Skin of body (tissue), 2 donors: ENCODE measurements around the gene DHX9. TPM values are rescaled to one million over a fixed set of nuclear protein-coding genes. Genes with fewer than 3 reads are reported as not detected.

Source experiments
- DNase-seq: peaks from one replicate; lab custom pipeline; 2025; lab: John Stamatoyannopoulos, UW
- total RNA-seq: library from RNA; depleted of rRNA; stranded (reverse); fragments of >200 nt; gene quantifications from one replicate; pipeline ENCODE4 v1.2.3, GENCODE V29; 2014

DHX9 gene
- total RNA-seq, result 142 TPM

GRCh38 chr1:182839209-182840066 lies at the start of gene DHX9:
Gene DHX9 (plus strand): TSS chr1:182839347. CDS start chr1:182842567, 3,220 bp downstream.
- DNase-seq, result peak; percentile 92

- DNase-seq, result no peak
These were observed 47.6 kb upstream of the DHX9 start for GRCh38 chr1:182791281-182792179.

DNA sequence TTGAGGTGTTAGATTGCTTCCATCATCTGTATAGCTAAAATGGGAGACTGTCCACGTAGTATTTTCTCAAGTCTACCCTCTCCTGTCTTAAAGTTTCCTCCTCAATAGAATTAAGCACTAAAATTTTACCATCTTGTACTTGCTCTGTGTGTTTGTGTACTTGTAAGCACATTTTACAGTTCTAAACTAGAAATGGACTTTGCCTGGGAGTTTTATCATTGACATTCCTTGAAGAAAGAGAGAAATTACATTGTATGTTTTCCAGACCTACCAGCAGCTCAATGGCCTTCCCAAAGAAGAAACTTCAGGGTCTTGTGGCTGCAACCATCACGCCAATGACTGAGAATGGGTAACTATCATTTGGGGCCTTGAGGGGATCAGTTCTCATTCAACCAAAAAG lies 45.1 kb upstream of the DHX9 start:
- DNase-seq, result no peak

DNA sequence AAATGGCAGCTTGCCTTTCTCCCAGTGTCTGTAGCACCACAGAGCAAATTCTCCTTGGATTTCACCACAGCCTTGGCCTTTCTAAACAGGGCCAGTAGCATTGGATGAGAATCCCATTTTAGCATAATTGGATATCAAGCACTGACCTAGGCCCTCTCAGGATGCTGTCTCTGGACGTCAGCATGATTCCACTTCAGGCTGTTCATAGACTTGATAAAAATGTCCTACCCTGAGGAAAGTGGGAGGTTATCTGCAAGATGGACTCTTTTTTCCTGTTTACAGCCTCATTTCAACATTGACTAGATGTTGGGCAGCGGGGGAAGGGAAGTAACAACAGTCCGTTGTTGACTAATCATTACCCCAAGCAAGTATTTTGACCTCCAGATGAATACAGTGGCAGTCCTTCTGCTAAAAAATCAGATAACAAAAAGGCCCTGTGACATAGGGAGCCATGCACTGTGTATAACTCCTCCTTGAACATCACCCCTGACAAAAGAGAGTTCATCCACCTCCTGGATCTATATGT lies 44.4 kb upstream of the DHX9 start:
- no peak for DNase-seq

- DNase-seq, result no peak
These were observed 43.5 kb upstream of the DHX9 start for GRCh38 chr1:182795563-182796228.

DNA sequence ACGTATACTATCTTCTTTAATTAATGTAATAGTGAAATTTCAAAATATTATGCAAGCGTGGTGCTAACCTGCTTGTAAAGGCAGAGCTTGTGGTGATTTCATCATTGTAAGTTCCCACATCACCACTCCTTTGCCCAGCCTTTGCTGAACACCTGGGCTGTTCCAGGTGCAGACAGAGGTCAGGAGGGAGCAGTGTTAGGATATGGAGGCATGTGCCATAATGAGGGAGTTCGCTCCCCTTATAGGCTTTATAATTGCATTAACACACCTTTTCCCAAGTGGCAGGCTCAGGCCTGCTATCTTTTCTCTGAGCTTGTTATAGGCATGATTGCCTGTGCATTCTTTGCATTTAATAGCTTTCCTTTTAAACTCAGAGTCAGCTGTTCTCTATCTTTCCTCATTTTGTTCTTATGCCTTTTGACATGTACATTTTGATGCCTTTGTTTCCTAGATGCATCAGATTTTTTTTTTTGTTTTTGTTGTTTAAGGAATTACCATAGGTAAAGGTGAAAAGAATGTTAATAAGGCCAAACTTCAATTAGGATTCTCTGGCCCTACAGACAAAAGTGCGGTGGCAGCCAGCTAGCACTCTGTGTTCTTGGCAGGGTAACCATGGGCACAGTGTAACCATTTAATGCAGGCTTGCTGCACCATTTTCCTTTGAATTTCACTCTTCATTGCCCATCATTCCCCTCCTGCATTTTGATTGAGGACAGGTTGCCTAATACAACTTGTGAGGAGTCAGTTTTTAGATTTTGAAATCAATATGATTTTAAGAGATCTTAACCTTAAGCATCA lies 36.9 kb upstream of the DHX9 start:
- no peak for DNase-seq

GRCh38 chr1:182803846-182804245 lies 35.3 kb upstream of the DHX9 start:
- DNase-seq, result no peak

DNA sequence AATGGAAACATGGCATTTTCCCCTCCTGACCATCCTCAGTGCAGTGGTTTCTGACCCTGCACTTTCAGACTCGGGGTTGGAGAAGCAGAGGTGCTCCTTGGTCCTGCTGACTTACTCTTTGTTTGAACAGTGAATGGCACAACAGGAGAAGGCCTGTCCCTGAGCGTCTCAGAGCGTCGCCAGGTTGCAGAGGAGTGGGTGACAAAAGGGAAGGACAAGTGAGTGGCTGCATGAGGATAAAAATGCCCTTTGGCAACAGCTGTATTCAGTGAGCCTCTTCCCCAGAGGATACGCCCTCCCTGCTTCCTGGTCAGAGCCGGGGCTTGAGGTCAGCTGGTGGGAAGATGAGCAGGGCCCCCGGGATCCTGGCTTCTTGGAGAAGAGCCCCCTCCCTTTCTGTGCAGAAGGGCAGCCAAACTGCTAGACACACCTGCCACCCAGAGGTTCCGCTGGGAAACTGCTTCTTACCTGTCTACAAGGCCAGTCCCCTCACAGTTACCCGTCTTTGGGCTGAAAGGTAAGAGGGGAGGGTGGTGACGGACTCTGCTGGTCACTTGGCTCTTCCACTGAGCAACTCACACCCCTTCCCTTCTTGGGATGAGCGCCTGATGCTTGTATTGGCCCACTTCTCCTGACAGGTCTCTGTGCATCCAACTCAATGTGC lies 33.0 kb upstream of the DHX9 start:
- no peak for DNase-seq

GRCh38 chr1:182807907-182808306 lies 31.2 kb upstream of the DHX9 start:
- DNase-seq, result no peak

GRCh38 chr1:182809414-182809957 lies 29.7 kb upstream of the DHX9 start:
- no peak for DNase-seq

DNA sequence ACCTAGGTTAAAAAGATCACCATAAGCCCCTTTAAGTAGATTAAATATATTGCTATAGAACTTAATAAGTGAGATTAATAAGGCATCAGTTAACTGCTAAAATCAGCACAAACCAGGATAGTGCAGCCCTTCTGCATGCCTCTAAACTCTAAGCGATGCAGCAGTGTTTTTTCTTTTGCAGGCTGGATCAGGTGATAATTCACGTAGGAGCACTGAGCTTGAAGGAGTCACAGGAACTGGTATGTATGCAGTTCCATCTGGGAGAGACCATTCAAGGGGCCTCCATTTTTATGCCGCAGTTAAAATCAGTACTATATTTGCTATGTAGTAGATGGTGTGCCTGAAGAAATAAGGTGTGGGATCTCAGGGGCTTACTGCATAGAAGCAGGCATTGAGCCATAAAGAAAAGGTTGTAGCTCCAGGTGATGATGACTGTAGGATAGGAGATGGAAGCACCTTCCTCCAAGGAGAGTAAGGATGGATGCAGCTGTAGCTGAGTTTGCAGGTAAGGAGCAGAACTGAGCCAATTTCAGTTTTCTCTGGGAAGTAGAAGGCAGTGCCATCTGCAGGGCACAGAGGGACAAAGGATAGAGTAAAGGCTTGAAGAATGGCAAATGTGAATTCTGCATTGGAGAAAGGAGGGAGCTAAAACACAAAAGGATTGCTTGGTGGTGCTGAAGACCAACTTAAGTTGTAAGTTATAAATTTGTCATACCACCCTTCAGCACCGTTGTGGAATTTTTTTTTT lies 27.0 kb upstream of the DHX9 start:
- no peak for DNase-seq

DNA sequence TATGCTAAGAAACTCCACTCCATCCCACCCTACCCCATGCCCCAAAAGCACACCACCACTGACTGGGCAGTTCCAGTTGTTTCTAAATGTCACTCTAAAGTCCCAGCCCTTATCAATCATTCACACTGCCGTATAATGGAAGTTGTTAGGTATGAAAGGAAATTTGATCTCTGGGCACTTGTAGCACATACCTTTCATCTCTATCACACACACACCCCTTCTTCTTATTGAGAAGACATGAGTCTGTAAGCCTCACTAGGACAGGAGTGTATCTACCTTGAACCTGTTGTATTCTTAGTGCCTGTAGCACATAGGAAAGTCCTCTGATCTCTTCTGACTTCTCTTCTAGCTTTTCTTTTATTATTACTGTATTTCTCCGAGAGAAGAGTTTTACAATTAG lies 22.3 kb upstream of the DHX9 start:
- no peak for DNase-seq

GRCh38 chr1:182817802-182818201 lies 21.3 kb upstream of the DHX9 start:
- no peak for DNase-seq

- no peak for DNase-seq
These were observed 15.9 kb upstream of the DHX9 start for GRCh38 chr1:182823220-182823619.

- DNase-seq, result no peak
These were observed 12.3 kb upstream of the DHX9 start for GRCh38 chr1:182826892-182827291.

DNA sequence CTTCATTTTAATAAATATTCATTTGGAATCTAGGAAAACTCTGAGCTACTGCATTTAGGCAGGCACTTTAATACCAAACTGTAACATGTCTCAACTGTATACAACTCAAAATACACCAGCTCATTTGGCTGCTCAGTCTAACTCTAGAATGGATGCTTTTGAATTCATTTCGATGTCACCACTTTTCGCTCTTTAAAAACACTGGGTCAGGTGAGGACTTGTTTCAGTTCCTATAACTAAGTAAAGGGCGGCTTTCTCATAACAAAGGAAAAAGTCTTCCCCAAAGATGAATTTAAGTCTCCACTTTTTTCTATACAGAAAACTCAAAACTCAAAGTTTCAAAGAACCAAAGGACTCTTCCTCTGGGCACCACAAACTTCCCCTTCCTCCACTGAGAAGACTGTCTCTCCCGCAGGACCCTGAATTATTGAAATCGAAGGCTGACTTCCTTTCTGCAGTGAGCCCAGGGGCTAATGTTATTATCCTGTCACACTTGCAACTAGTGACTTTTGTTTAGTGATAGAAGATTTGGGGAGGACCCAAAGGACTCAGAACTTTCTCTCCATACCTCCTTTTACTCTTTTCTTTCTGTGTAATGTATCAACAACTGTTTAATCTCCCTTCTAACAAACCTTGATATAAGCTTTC lies 9.7 kb upstream of the DHX9 start:
- no peak for DNase-seq

- no peak for DNase-seq
These were observed 5.9 kb upstream of the DHX9 start for GRCh38 chr1:182833271-182833670.

- DNase-seq, result no peak
These were observed 4.8 kb upstream of the DHX9 start for GRCh38 chr1:182834326-182834725.

DNA sequence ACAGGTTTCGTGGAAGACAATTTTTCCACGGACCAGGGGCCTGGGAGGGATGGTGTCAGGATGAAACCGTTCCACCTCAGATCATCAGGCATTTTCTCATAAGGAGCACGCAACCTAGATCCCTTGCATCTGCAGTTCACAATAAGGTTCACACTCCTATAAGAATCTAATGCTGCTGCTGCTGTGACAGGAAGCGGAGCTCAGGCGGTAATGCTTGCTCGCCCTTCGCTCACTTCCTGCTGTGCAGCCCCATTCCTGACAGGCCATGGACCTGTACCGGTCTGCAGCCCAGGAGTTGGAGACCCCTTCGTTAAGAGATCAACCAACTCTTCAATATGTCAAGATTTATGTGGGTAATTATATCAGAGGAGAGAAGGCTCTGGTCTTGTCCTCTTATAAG lies 3.3 kb upstream of the DHX9 start:
- no peak for DNase-seq
